ENCODE measurements around the gene ECE2.
"Not testable (repeated sequence)": the region's sequence is repeated elsewhere in the genome, so short reads cannot be mapped to it uniquely, and the experiment has no call there.

DNA sequence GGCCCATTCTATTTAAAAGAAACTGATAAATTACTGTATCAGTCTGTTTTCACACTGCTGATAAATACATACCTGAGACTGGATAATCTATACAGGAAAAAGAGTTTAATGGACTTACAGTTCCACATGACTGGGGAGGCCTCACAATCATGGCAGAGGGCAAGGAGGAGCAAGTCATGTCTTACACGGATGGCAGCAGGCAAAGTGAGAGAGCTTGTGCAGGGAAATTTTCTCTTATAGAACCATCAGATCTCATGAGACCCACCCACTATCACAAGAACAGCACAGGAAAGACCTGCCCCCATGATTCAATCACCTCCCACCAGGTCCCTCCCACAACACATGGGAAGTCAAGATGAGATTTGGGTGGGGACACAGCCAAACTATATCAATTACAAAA is 8.6 kb upstream of the ECE2 start:
- TF ChIP-seq, protein P1, sequence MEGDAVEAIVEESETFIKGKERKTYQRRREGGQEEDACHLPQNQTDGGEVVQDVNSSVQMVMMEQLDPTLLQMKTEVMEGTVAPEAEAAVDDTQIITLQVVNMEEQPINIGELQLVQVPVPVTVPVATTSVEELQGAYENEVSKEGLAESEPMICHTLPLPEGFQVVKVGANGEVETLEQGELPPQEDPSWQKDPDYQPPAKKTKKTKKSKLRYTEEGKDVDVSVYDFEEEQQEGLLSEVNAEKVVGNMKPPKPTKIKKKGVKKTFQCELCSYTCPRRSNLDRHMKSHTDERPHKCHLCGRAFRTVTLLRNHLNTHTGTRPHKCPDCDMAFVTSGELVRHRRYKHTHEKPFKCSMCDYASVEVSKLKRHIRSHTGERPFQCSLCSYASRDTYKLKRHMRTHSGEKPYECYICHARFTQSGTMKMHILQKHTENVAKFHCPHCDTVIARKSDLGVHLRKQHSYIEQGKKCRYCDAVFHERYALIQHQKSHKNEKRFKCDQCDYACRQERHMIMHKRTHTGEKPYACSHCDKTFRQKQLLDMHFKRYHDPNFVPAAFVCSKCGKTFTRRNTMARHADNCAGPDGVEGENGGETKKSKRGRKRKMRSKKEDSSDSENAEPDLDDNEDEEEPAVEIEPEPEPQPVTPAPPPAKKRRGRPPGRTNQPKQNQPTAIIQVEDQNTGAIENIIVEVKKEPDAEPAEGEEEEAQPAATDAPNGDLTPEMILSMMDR (IDR thresholded peaks at IDR 0.05) = not testable (repeated sequence)
- not testable (repeated sequence) for TF ChIP-seq SIN3A (IDR thresholded peaks at IDR 0.05; ENCODE audit: borderline replicate concordance, insufficient read depth, low read depth, low read length); POLR2AphosphoS5 (IDR thresholded peaks at IDR 0.05; ENCODE audit: low read depth, low read length); TCF7L2 (IDR thresholded peaks at IDR 0.05; ENCODE audit: low read depth, low read length)
- TF ChIP-seq, protein P2, sequence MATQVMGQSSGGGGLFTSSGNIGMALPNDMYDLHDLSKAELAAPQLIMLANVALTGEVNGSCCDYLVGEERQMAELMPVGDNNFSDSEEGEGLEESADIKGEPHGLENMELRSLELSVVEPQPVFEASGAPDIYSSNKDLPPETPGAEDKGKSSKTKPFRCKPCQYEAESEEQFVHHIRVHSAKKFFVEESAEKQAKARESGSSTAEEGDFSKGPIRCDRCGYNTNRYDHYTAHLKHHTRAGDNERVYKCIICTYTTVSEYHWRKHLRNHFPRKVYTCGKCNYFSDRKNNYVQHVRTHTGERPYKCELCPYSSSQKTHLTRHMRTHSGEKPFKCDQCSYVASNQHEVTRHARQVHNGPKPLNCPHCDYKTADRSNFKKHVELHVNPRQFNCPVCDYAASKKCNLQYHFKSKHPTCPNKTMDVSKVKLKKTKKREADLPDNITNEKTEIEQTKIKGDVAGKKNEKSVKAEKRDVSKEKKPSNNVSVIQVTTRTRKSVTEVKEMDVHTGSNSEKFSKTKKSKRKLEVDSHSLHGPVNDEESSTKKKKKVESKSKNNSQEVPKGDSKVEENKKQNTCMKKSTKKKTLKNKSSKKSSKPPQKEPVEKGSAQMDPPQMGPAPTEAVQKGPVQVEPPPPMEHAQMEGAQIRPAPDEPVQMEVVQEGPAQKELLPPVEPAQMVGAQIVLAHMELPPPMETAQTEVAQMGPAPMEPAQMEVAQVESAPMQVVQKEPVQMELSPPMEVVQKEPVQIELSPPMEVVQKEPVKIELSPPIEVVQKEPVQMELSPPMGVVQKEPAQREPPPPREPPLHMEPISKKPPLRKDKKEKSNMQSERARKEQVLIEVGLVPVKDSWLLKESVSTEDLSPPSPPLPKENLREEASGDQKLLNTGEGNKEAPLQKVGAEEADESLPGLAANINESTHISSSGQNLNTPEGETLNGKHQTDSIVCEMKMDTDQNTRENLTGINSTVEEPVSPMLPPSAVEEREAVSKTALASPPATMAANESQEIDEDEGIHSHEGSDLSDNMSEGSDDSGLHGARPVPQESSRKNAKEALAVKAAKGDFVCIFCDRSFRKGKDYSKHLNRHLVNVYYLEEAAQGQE (IDR thresholded peaks at IDR 0.05; ENCODE audit: insufficient read depth in 1 of 2, low read depth in 2 of 2, low read length in 1 of 2) = not testable (repeated sequence)
